ENCODE measurements around the gene COG3. TPM values are rescaled to one million over a fixed set of nuclear protein-coding genes. Genes with fewer than 3 reads are reported as not detected.

Gene COG3, protein sequence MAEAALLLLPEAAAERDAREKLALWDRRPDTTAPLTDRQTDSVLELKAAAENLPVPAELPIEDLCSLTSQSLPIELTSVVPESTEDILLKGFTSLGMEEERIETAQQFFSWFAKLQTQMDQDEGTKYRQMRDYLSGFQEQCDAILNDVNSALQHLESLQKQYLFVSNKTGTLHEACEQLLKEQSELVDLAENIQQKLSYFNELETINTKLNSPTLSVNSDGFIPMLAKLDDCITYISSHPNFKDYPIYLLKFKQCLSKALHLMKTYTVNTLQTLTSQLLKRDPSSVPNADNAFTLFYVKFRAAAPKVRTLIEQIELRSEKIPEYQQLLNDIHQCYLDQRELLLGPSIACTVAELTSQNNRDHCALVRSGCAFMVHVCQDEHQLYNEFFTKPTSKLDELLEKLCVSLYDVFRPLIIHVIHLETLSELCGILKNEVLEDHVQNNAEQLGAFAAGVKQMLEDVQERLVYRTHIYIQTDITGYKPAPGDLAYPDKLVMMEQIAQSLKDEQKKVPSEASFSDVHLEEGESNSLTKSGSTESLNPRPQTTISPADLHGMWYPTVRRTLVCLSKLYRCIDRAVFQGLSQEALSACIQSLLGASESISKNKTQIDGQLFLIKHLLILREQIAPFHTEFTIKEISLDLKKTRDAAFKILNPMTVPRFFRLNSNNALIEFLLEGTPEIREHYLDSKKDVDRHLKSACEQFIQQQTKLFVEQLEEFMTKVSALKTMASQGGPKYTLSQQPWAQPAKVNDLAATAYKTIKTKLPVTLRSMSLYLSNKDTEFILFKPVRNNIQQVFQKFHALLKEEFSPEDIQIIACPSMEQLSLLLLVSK
- total RNA-seq (10 to 100 TPM; 39.6 to 46.1 TPM), polyA plus RNA-seq (ENCODE audit: insufficient read depth, low read depth, low replicate concordance) (22.5 TPM)
- long read RNA-seq, donor 1, full-length matches to known transcripts = 5 of 5 reads
- long read RNA-seq, donor 1, partial matches to known transcripts = 0 of 5 reads
- long read RNA-seq, donor 1, other reads (novel, unspliced or antisense) = 0 of 5 reads
- long read RNA-seq, donor 2 = 0 reads

DNA sequence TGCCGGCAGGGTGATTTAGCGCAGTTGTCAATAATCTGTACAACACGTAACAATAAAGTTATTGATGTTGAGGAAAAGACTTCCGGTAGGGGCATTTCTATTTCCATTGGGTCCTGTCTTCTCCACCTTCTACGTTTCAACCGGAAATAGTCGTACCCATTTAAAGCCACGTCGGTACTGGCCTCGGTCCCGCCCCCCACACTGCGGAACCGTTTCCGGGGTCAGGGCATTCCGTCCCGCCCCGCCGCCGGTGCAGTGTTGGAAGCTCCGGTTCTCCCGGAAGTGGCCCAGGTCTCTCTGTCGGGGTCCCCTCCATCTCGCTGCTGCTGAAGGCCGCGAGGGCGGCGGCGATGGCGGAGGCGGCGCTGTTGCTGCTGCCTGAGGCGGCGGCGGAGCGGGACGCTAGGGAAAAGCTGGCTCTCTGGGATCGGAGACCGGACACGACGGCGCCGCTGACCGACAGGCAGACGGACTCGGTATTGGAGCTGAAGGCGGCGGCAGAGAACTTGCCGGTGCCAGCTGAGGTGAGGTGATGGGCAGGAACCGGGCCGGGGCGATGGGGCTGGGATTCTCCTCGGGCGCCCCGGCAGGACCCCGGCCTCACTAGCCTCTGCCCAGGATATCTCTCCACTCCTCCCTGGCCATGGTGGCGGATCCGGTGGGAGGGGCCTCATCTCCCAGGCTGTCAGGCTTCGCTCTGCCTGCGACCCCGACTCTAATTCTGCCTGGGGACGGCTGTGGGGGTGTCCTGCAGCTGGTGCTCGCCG, at the start of gene COG3:
Gene COG3 (plus strand): TSS at position 253 of the 767 bp plus-strand sequence. CDS start 98 bp downstream, at position 351.
- 0 to 1% methylated on average over 19 to 51 of the region's 63 CpGs for WGBS, 2 donors
- Histone ChIP-seq H3K4me1 (peaks cover 23% of the 10 kb centered on the region), H3K36me3 (ENCODE audit: low read depth, missing control alignments) (no peaks in the 10 kb centered on the region), H3K4me3 (peak within 1 kb of the TSS; percentile 91 to 95), H3K27ac (peak within 1 kb of the TSS; percentile 80 to 86), H3K27me3 (no peaks in the 10 kb centered on the region), H3K9me3 (no peaks in the 10 kb centered on the region)
- intact Hi-C loops (cut with DNase I; ENCODE audit: low total_unique reads) = no loop called here
- TF ChIP-seq, protein P1, sequence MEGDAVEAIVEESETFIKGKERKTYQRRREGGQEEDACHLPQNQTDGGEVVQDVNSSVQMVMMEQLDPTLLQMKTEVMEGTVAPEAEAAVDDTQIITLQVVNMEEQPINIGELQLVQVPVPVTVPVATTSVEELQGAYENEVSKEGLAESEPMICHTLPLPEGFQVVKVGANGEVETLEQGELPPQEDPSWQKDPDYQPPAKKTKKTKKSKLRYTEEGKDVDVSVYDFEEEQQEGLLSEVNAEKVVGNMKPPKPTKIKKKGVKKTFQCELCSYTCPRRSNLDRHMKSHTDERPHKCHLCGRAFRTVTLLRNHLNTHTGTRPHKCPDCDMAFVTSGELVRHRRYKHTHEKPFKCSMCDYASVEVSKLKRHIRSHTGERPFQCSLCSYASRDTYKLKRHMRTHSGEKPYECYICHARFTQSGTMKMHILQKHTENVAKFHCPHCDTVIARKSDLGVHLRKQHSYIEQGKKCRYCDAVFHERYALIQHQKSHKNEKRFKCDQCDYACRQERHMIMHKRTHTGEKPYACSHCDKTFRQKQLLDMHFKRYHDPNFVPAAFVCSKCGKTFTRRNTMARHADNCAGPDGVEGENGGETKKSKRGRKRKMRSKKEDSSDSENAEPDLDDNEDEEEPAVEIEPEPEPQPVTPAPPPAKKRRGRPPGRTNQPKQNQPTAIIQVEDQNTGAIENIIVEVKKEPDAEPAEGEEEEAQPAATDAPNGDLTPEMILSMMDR (IDR thresholded peaks at IDR 0.05) = peak in 1 of 3 experiments; percentile 70
- no peak for TF ChIP-seq POLR2A (IDR thresholded peaks at IDR 0.05)
- peak; percentile 97 for DNase-seq

DNA sequence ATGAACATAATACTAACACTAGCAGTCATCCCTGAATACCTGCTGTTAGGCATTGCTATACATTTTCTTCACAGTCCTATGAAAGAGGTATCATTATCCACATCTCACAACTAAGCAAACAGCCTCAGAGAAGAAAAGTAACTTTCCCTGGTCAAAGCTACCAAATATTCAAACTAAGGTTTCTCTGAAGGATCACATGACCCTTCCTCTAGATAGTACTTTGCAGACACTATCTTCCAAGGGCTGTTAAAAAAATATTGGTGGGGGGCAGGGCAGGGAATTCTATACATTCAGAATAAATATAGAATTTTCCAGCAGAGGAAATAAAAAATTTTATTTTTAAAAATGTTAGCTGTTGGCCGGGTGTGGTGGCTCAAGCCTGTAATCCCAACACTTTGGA, 49.6 kb upstream of the COG3 start:
- no peak overlapping the region for H3K4me3 ChIP-seq
- H3K9me3 ChIP-seq = no peaks in the 10 kb centered on the region
- H3K36me3 ChIP-seq (ENCODE audit: low read depth, missing control alignments) = no peaks in the 10 kb centered on the region
- H3K27ac ChIP-seq = peak overlapping the region; percentile 71 to 81
- TF ChIP-seq POLR2A (IDR thresholded peaks at IDR 0.05) = no peak
- TF ChIP-seq, protein P1 (IDR thresholded peaks at IDR 0.05) = no peak
- peaks cover 17% of the 10 kb centered on the region for H3K4me1 ChIP-seq
- 81 to 84% methylated on average over 1 of the region's 1 CpG for whole genome bisulfite sequencing, 2 donors
- H3K27me3 ChIP-seq = no peaks in the 10 kb centered on the region
- intact Hi-C loops (cut with DNase I; ENCODE audit: low total_unique reads) = no loop called here
- no peak for DNase-seq

DNA sequence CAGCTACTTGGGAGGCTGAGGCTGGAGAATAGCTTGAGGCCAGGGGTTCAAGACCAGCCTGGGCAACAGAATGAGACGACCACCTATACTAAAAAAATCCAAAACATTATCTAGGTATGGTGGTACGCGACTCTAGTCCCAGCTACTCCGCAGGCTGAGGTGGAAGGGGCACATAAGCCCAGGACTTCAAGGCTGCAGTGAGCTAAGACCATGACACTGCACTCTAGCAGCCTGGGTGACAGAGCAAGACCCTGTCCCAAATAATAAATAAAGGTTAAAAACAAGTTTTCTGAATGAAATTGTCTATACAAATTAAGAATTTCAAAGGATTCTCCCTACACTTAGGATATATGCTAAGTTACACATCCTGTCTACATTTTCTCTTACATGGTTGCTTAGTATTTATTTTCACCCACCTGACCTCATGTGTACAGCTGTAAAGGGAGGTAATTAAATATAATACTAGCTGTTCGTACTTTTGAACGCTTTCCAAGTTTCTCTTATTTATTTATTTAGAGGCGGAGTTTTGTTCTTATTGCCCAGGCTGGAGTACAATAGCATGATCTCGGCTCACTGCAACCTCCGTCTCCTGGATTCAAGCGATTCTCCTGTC, 48.1 kb upstream of the COG3 start:
- 36 to 52% methylated on average over 10 of the region's 10 CpGs for WGBS, 2 donors
- intact Hi-C loops (cut with DNase I; ENCODE audit: low total_unique reads) = no loop called here

More for the DNA sequence above, 48.1 kb upstream of the COG3 start:
- Histone ChIP-seq H3K9me3 (no peaks in the 10 kb centered on the region), H3K4me3 (peak overlapping the region; percentile 75 to 89), H3K4me1 (peaks cover 17% of the 10 kb centered on the region), H3K27ac (peak overlapping the region; percentile 91 to 94), H3K36me3 (ENCODE audit: low read depth, missing control alignments) (no peaks in the 10 kb centered on the region), H3K27me3 (no peaks in the 10 kb centered on the region)
- TF ChIP-seq, protein P1 (IDR thresholded peaks at IDR 0.05) = no peak
- no peak for TF ChIP-seq POLR2A (IDR thresholded peaks at IDR 0.05)
- no peak for DNase-seq

Data from testis (tissue), 5 donors.